DMS79 (cell line): ENCODE results near the gene RAB41.
"Not testable (repeated sequence)": the region's sequence is repeated elsewhere in the genome, so short reads cannot be mapped to it uniquely, and the experiment has no call there.

Experiments
- DNase-seq: peaks from one replicate; lab custom pipeline; 2025; lab: John Stamatoyannopoulos, UW

The RAB41 gene

GRCh38 chrX:70289793-70290770 lies 8.1 kb downstream of the RAB41 start, which contains the start of the genes KIF4A and PDZD11:
TSS of gene KIF4A (plus strand) at chrX:70290104. CDS start at chrX:70290459, 355 bp downstream.
TSS of gene PDZD11 (minus strand) at chrX:70289927. CDS start at chrX:70289341, 586 bp downstream.
- DNase-seq, result peak; percentile 48

- DNase-seq, result no peak
These were observed 10.8 kb downstream of the RAB41 start for GRCh38 chrX:70292788-70293187.

- DNase-seq, result no peak
These were observed 11.6 kb downstream of the RAB41 start for GRCh38 chrX:70293621-70294020.

DNA sequence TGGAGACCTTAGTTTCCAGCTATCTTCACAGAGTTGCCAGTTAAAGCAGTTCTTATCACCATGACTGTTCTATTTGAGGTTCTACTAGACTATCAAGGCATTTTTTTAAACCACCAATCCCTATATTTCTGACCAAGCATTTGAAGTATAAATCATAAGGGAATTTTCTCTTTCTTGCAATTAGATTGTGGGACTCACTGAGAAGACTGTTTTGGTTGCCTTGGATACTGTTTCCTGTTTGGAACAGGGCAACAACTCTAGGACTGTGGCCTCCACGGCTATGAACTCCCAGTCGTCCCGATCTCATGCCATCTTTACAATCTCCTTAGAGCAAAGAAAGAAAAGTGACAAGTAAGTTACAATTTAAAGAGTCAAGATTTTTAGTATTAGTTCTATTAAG lies 19.7 kb downstream of the RAB41 start:
- no peak for DNase-seq

- DNase-seq, result no peak
These were observed 31.5 kb downstream of the RAB41 start for GRCh38 chrX:70313503-70313902.

- no peak for DNase-seq
These were observed 40.8 kb downstream of the RAB41 start for GRCh38 chrX:70322784-70323183.

GRCh38 chrX:70323628-70324027 lies 41.7 kb downstream of the RAB41 start:
- DNase-seq, result not testable (repeated sequence)

DNA sequence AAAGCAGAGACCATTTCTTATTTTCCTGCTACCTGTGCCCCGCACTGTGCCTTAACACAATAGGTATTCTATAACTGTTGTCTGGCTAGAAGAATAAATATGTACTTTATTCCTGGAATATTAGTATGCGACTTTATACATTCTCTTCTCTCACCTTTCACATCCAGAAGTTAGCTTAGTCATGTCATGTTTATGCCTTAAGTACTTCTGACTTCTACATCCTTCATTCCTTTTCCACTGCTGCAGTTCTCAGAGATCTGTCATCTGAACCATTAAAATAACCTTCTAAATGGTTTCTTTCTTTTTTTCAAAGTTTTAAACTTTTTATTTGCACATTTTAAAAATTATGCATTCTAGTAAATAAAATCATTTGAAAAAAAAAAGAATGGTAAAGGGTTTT lies 42.4 kb downstream of the RAB41 start:
- no peak for DNase-seq

GRCh38 chrX:70331161-70331560 lies 49.2 kb downstream of the RAB41 start:
- DNase-seq, result no peak

DNA sequence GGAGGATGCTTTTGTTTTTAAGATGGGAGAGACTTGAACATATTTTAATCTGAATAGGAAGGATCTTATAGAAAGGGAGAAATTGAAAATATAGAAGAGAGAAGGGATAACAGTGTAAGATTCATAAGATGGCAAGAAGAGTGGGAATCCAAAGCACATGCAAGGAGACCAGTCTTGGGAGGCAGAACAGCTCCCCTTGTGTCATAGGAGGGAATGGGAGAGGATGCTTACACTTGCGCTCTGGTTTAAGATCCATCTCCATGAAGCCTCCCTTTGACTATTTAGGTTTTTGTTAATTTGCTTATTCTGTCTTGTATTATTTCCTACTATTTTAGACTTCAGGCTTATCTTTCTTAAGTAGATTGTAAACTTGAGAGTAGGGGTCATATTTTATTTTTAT lies 50.6 kb downstream of the RAB41 start:
- no peak for DNase-seq
